RWPE1 (cell line): Measurements from ENCODE around the gene DICER1.

Experiments
- CTCF ChIA-PET: fragments of 350-600 bp; sonication (Branson Sonifier 250); formaldehyde crosslinking; extraction: SDS; loops from one replicate; lab custom pipeline; 2021; lab: Yijun Ruan, JAX
- POLR2A ChIA-PET: fragments of 400-600 bp; formaldehyde crosslinking; extraction: SDS; loops from one replicate; lab custom pipeline; 2020; ENCODE audit warnings: antibody characterized with exemption; ENCODE audit not compliant: low non-redundant PET; lab: Yijun Ruan, JAX
- DNase-seq: peaks from one replicate; pipeline ENCODE4 v3.0.0; 2012; ENCODE audit warnings: low spot score
- H3K27ac ChIP-seq: fragments of 450-650 bp; 2 replicates; pipeline ENCODE4 v1.5.1; 2017
- TF ChIP-seq, protein P1 (sequence below): fragments of 450-650 bp; conservative IDR thresholded peaks from 2 replicates; pipeline ENCODE4 v1.5.1; 2017; ENCODE audit warnings: low read depth, mild to moderate bottlenecking

The DICER1 gene

DNA sequence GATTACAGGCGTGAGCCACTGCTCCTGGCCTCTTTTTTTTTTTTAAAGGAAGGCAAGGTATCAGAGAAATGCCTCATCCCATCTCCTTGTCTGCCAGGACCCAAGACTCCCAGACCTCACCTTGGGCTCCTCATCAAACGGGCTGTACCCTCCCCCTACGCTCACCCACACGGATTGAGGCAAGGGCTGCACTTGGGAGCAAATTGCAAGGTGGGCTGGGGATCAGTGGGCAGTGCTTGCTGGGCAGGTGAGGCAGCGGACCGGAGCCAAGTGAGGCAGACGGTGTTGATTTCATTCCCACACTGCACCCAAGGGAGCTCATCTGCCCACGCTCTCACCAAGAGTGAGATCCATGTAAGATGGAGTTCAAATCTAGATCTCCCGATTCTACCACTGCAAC, 41.0 kb upstream of the DICER1 start:
- ChIA-PET POLR2A (no interaction called here), CTCF (no interaction called here)
- TF ChIP-seq, protein P1, sequence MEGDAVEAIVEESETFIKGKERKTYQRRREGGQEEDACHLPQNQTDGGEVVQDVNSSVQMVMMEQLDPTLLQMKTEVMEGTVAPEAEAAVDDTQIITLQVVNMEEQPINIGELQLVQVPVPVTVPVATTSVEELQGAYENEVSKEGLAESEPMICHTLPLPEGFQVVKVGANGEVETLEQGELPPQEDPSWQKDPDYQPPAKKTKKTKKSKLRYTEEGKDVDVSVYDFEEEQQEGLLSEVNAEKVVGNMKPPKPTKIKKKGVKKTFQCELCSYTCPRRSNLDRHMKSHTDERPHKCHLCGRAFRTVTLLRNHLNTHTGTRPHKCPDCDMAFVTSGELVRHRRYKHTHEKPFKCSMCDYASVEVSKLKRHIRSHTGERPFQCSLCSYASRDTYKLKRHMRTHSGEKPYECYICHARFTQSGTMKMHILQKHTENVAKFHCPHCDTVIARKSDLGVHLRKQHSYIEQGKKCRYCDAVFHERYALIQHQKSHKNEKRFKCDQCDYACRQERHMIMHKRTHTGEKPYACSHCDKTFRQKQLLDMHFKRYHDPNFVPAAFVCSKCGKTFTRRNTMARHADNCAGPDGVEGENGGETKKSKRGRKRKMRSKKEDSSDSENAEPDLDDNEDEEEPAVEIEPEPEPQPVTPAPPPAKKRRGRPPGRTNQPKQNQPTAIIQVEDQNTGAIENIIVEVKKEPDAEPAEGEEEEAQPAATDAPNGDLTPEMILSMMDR = no peak
- H3K27ac ChIP-seq = no peak overlapping the region
- DNase-seq = no peak

DNA sequence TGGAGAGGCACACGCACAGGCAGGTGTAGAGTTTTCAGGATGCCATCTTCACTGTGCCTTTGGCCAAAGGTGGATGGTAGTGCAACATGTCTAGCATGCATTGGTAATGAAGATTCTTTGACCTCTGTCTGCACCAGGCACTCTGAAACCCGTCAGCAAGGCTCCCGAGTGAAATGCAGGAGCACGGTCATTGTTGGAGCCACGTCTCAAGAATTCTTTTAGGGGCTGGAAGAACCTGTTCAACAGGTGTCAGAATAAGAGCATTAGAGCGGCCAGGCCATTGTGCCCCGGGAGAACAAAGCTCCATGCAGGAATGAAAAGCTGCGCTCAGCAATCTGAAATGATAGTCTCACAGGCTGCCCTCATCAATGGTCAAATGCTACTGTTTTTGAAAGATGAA, 40.2 kb upstream of the DICER1 start:
- CTCF ChIA-PET = no interaction called here
- TF ChIP-seq, protein P1 = no peak
- peak; percentile 32 for DNase-seq
- POLR2A ChIA-PET = no interaction called here
- H3K27ac ChIP-seq = no peak overlapping the region

- no peak for DNase-seq
- TF ChIP-seq, protein P1 = no peak
- no peak overlapping the region for H3K27ac ChIP-seq
- POLR2A ChIA-PET = no interaction called here
- CTCF ChIA-PET = no interaction called here
Measured at GRCh38 chr14:95196826-95197545, 39.7 kb upstream of the DICER1 start.

- POLR2A ChIA-PET = no interaction called here
- H3K27ac ChIP-seq = no peak overlapping the region
- TF ChIP-seq, protein P1 = no peak
- CTCF ChIA-PET = no interaction called here
- DNase-seq = peak; percentile 14
Measured at GRCh38 chr14:95196268-95196667, 38.9 kb upstream of the DICER1 start.

- no peak overlapping the region for H3K27ac ChIP-seq
- CTCF ChIA-PET = no interaction called here
- POLR2A ChIA-PET = no interaction called here
- TF ChIP-seq, protein P1 = no peak
- DNase-seq = no peak
Measured at GRCh38 chr14:95195031-95195430, 37.7 kb upstream of the DICER1 start.

DNA sequence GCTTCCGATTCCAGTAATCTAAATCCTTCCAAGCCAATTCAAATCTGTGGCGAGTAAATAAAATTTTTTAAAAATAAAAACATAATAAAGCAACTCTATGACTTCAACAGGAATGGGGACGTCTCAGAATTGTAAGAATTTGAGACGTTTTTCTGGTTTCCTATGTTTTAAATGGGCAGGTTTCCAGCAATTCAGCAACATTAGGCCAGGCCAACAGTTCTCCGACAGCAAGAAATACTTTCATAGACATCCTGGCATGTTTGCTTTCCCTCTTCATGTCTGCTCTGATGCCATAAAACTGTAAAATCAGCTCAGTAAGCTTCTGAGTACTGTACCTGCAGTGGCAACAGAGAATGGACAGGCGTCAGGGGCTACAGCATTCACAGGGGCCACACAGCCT, 35.8 kb upstream of the DICER1 start:
- CTCF ChIA-PET = no interaction called here
- no peak for DNase-seq
- POLR2A ChIA-PET = no interaction called here
- H3K27ac ChIP-seq = no peak overlapping the region
- TF ChIP-seq, protein P1 = no peak
